Dermis microvascular lymphatic vessel endothelial cell (primary cell): ENCODE results near the gene ST6GALNAC1. TPM values are rescaled to one million over a fixed set of nuclear protein-coding genes. Genes with fewer than 3 reads are reported as not detected.
"Not testable (repeated sequence)": the region's sequence is repeated elsewhere in the genome, so short reads cannot be mapped to it uniquely, and the experiment has no call there.

Experiments
- DNase-seq, 2 donors: peaks; one replicate each; pipeline versions ENCODE4 v3.0.0 to v3.0.0-alpha.2; 2010; ENCODE audit warnings: low read depth in 2 of 2
- total RNA-seq: library from RNA; depleted of rRNA; stranded (reverse); fragments of >200 nt; gene quantifications from 2 replicates; pipeline ENCODE4 v1.2.1, GENCODE V29; 2014

The ST6GALNAC1 gene
- total RNA-seq, 1 donor from 2014 or later: not detected

DNA sequence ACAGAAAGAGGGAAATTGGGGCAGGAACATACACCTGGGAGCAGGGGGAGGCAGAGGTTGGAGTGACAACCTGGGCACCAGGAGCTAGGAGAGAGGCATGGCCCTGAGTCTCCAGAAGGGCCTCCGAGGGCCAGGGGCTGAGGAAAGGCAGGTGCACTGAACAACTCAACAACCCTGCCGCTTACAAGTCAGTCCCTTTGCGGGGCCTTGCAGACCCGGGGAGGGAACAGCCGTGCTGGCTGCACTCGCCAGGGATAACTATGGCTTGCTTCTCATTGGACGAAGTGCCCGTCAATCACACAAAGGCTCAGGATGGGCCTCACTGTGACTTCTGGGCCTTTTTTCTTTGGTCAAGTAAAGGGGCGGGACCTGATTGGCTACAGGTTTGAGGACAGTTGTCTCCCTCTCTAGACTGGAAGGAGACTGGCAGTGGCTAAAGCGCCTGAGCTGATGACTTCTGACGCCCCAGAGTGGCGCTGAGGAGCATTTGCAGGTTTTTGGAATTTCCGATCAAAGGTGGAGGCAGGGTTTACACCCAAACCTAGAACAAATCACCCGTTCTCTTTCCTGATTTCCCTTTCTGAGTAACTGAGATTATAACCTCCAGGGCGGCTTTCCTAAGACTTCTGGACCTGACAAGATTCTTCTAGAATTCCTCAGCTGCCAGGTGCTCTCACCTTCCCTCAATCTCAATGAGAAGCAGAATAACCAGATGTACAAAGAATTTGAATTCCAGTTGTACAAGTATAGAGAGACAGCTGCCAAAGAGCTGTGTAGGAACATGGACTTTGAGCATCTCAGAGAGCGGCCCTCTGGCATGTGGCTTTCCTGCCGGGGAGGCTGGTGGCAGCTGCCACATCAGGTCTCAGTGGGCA is 30.3 kb downstream of the ST6GALNAC1 start:
- no peak for DNase-seq

GRCh38 chr17:76612465-76612864 is 31.1 kb downstream of the ST6GALNAC1 start:
- DNase-seq: no peak

DNA sequence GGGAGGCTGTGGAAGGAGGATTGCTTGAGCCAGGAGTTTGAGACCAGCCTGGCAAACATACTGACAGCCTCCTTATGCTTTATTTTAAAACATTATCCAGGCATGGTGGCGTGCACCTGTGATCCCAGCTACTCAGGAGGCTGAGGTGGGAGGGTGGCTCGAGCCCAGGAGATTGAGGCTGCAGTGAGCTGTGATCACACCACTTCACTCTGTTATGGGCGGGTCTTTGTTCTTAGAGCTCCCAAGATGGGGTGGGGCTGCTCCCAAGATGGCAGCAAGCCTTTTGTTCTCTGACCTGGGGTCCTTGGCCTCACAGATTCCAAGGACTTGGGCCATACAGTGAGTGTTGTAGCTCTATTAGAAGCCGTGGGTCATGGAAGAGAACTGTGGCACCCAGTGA is 31.8 kb downstream of the ST6GALNAC1 start:
- DNase-seq: no peak

DNA sequence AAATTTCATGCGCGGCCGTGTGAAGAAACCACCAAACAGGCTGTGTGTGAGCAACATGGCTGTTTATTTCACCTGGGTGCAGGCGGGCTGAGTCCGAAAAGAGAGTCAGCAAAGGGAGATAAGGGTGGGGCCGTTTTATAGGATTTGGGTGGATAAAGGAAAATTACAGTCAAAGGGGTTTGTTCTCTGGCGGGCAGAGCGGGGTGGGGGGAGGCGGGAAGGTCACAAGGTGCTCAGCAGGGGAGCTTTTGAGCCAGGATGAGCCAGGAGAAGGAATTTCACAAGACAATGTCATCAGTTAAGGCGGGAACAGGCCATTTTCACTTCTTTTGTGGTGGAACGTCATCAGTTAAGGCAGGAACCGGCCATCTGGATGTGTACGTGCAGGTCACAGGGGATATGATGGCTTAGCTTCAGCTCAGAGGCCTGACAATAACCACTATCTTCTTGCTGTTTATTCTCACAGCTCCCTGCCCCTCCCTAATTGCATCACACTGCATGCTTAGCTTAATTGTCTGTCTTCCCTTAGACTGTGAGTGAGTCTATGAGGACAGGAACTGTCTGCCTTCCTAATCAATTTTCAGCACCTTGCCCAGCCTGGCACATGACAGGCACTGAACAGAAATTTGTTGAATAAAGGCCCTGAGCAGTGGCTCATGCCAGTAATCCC is 32.3 kb downstream of the ST6GALNAC1 start:
- not testable (repeated sequence) for DNase-seq

DNA sequence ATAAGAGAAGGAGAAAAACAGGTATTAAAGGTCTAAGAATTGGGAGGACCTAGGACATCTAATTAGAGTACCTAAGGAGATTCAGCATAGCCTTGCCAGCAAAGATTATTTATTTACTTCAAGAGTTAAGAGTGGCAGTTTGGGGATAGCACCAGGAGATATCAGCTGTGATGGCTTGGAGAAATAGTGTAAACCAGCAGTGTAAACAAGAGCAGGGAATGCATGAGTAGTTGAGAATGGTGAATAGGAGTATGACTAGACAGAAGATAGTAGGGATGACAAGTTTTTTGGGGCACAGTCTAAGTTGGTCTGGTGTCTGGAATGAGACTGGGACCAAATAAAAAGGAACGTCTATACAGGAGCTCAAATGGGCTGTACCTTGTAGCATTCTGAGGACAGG is 36.9 kb downstream of the ST6GALNAC1 start:
- DNase-seq: not testable (repeated sequence)

- DNase-seq: no peak
These were observed 42.5 kb downstream of the ST6GALNAC1 start for GRCh38 chr17:76601065-76601464.

GRCh38 chr17:76599694-76600460 is 43.7 kb downstream of the ST6GALNAC1 start:
- DNase-seq: peak; percentile 9 to 54

DNA sequence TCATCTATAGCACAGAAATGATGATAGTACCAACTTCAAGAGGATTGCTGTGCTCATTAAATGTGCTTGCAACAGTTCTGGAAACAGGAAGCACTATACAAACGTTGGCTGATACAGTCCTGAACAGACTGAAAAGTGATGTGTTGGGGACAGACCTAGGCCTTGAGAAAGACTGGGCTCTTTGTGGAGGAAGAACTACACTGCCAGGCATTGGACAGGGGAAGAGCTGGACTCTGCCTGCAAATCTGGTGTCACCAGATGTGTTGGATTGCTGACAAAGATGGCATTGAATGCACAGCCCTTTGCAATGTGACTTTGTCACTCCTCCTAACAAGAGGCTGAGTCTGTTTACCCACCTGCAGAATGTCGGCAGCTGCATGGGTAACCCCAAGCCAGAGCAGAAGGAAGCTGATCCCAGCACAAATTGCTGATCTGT is 45.5 kb downstream of the ST6GALNAC1 start:
- no peak for DNase-seq

GRCh38 chr17:76597156-76598003 is 46.2 kb downstream of the ST6GALNAC1 start:
- DNase-seq: no peak

- no peak for DNase-seq
These were observed 48.9 kb downstream of the ST6GALNAC1 start for GRCh38 chr17:76594690-76595089.

GRCh38 chr17:76593959-76594358 is 49.6 kb downstream of the ST6GALNAC1 start:
- no peak for DNase-seq

DNA sequence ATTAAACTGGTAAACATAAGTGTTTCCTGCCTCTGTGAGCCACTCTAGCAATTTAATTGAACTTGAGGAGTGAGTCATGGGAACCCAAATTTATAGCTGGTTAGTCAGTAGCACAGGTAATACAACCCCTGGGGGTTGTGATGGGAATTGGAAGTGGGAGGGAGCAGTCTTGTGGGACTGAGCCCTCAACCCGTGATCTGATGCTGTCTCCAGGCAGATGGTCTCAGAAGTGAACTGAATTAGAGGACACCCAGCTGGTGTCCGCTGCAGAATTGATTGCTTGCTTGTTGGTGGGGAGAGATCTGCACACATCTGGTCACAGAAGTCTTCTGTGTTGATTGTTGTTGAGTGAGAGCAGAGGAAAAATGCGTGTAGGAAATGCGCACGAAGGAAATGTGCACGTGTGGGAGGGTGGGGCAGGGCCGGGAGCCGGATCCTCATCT is 50.2 kb downstream of the ST6GALNAC1 start:
- DNase-seq: no peak

DNA sequence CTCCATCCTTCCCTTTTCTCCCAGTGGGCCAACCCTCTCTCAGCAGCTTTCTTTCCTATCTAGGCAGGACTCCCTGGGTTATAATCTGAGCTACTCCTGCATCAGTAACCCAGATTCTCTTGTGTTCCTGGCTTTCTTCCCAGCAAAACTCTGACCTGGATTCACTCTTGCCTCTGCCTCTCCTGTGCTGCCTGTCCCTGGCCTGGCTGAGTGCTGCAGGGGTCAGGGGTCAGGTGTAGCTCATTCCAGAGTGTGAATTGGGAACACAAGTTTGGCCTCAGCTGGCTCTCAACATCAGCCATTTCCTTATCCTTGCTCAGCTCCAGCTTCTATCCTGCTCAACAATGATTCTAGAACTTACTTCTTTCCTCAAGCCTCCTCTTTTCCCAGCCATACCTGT is 55.4 kb downstream of the ST6GALNAC1 start:
- DNase-seq: no peak

DNA sequence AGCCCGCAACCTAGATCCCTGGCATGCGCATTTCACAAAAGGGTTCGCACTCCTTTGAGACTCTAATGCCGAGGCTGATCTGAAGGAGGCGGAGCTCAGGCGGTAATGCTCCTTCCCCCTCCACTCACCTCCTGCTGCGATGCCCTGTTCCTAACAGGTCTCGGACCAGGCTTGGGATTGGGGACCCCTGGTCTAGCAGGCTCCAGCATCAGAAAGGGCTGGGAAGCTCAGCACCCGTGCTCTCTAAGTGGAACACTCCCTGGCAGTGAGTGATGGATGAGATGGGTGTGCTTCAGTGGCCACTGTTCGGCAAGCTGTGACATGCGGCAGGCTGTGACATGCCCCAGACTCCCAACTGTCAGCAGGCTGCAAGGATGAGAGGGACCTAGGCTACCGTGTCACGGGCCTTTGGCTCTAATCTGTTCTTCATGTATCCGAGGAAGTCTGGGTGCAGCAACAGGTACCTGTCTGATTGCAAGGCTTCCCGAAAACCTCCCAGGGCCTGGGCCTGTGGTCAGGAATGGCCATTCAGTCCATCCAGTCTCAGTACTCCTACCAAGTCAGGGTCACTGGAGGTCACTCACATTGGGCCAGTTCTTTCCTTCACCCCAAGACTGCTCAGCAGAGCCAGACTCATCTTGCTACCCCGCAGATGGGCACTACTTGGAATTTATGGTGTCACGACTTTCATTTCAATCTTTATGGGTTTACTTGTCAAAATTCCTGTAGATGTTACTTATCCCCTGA is 56.6 kb downstream of the ST6GALNAC1 start:
- no peak for DNase-seq

GRCh38 chr17:76585649-76586593 is 57.6 kb downstream of the ST6GALNAC1 start, which contains the start of gene ST6GALNAC2:
TSS of gene ST6GALNAC2 (minus strand) at chr17:76585860. CDS start at chr17:76585808, 52 bp downstream.
- peak in 1 of 2 donors; percentile 64 for DNase-seq

DNA sequence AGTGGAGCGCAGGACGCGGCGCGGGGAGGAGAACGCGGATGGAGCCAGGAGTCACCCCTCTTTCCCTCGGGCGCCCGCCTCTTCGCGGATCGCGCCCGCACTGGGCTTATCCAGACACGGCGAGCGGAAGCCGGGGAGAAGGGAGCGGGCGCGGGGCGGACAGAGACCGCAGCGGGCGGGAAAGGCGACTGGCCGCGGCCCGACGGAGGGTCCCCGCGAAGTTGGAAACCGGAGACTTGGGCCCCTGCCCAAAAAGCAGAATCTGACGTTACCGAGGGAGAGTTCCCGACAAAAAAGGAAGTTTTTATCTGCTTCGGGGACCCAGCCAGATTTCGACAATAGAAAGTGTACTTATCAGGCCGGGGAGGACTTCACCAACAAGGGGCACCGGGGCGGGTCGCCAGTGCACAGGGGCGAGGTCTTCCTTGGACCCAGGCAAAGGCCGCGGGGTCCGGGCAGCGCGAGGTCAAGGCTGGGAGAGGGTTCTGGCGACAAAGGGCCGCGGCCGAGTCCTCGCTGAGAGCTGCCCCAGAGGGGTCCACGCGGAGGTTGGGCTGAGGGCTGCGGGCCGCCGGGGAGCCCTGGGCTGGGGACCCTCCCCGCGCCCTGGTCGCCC is 58.4 kb downstream of the ST6GALNAC1 start:
- no peak for DNase-seq

DNA sequence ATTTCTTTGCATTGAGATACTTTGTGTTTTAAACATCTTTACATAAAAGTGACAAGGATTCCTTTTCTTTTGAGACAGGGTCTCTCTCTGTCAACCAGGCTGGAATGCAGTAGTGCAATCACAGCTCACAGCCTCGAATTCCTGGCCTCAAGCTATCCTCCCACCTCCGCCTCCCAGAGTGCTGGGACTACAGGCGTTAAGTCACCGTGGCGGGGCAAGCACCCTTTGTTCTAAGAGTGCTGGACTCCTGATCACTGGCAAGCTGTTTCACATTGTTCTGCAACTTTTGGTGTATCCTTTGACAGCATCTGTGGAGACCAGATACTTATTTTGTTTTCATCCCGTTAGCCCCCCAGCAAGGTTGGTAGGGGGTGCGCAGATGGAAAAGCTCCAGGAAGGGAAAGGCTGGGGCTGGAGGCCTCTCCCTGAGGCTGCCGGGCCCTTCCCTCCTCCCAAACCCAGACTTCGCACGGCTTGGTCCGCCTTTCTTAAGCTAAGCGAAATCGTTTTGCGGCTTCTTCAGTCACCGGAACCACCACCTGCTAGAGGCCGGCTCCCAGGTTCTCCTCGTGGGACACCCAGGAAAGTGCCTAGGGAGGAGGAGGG is 59.0 kb downstream of the ST6GALNAC1 start:
- DNase-seq: no peak

DNA sequence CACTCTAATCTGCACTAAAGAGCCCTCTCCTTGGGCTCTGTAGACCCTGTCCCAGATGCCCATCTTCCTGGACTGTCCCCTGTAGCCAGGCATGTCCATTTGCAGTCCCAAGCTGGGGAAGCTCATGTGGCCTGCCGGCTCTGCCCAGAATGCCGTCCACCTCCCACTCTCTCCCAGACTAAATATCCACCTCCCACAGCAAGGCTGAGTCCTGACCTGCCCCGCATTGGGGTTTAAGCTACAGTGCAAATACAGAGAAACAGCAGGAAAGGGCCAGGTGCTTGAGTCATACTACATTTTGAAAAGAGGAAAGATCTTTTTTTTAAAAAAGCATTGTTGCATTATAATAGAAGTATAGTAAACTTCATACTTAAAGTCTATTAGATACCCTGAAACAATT is 60.9 kb downstream of the ST6GALNAC1 start:
- DNase-seq: no peak
